Esophagus muscularis mucosa (tissue), 4 donors: ENCODE measurements around the gene TWIST1. TPM values are rescaled to one million over a fixed set of nuclear protein-coding genes. Genes with fewer than 3 reads are reported as not detected.

Experiments used
- DNase-seq: peaks from one replicate; pipeline ENCODE4 v3.0.0-alpha.2; 2017; ENCODE audit errors: extremely low spot score
- H3K27ac ChIP-seq, 4 donors: fragments of 200-600 bp; sonication (generic); replicated peaks in 1 of 4; 1 replicate in 3 of 4; 2 replicates in 1 of 4; pipeline ENCODE4 v1.5.1; 2016 to 2019; ENCODE audit warnings: mild to moderate bottlenecking in 1 of 4
- H3K27me3 ChIP-seq, 4 donors: fragments of 200-600 bp; sonication (generic); one replicate each; pipeline versions ENCODE4 v1.5.1 to v1.6.0; 2016 to 2019
- H3K36me3 ChIP-seq, 4 donors: fragments of 200-600 bp; sonication (generic); one replicate each; pipeline ENCODE4 v1.5.1; 2016 to 2019
- H3K4me1 ChIP-seq, 4 donors: fragments of 200-600 bp; sonication (generic); one replicate each; pipeline ENCODE4 v1.5.1; 2016 to 2019
- H3K4me3 ChIP-seq, 4 donors: fragments of 200-600 bp; sonication (generic); 1 replicate in 2 of 4; 2 replicates in 2 of 4; pipeline ENCODE4 v1.5.1; 2016 to 2019; ENCODE audit warnings: mild to moderate bottlenecking in 4 of 4, moderate library complexity in 1 of 4
- H3K9me3 ChIP-seq, 4 donors: fragments of 200-600 bp; sonication (generic); 1 replicate in 3 of 4; 2 replicates in 1 of 4; pipeline ENCODE4 v1.5.1; 2016 to 2019
- CTCF ChIP-seq, 3 experiments: fragments of 200-600 bp in 2 of 3; fragments of 450-650 bp in 1 of 3; sonication (generic) in 2 of 3; IDR thresholded peaks; one replicate each; pipeline ENCODE4 v1.5.1; 2017 to 2019; ENCODE audit warnings: antibody characterized with exemption in 3 of 3, mild to moderate bottlenecking in 2 of 3, moderate library complexity in 1 of 3
- EP300 ChIP-seq: sonication (generic); formaldehyde crosslinking; IDR thresholded peaks from one replicate; pipeline ENCODE4 v1.6.1; 2017; ENCODE audit warnings: antibody characterized with exemption
- POLR2A ChIP-seq: fragments of 450-650 bp; IDR thresholded peaks from one replicate; pipeline ENCODE4 v1.6.1; 2017; ENCODE audit warnings: antibody characterized with exemption, moderate library complexity, mild to moderate bottlenecking, low read depth
- POLR2AphosphoS5 ChIP-seq, 2 donors: sonication (generic); formaldehyde crosslinking; IDR thresholded peaks; one replicate each; pipeline ENCODE4 v1.6.1; 2017; ENCODE audit warnings: antibody characterized with exemption in 2 of 2
- WGBS: methylation state at CpG from one replicate; pipeline ENCODE4 v1.1.5; 2018; 5-methylcytosine and 5-hydroxymethylcytosine counted together
- intact Hi-C: fragments of 100-400 bp; cut with DNase I; formaldehyde crosslinking; loops from one replicate; pipeline ENCODE4 v1.15.1; 2023
- total RNA-seq, 4 donors: library from RNA; depleted of rRNA; stranded (reverse); fragments of >200 nt; gene quantifications; one replicate each; pipeline versions ENCODE4 v1.1.0 to v1.2.1, GENCODE V29; 2016

TWIST1 gene
- total RNA-seq, 4 donors from 2014 or later: 15.6 to 18.3 (median 16.1) TPM

- no peak for DNase-seq
- Histone ChIP-seq H3K4me1 (peaks cover 16 to 35% (median 28%) of the 10 kb centered on the region in 4 donors), H3K9me3 (no peaks in the 10 kb centered on the region), H3K27me3 (peaks cover 0 to 52% (median 8%) of the 10 kb centered on the region in 4 donors), H3K36me3 (no peaks in the 10 kb centered on the region), H3K4me3 (no peak overlapping the region), H3K27ac (no peak overlapping the region)
- WGBS: 64% methylated on average over 8 of the region's 8 CpGs
- intact Hi-C loops: no loop called here
- TF ChIP-seq CTCF (IDR thresholded peaks at IDR 0.05) (no peak), POLR2AphosphoS5 (IDR thresholded peaks at IDR 0.05) (no peak)
Measured at GRCh38 chr7:19119372-19119771, 1.9 kb upstream of the TWIST1 start.

GRCh38 chr7:19118636-19119371 is 1.4 kb upstream of the TWIST1 start:
- Histone ChIP-seq H3K4me1 (peaks cover 16 to 38% (median 29%) of the 10 kb centered on the region in 4 donors), H3K4me3 (peak overlapping the region in 3 of 4 donors; percentile 71 to 89 (median 76)), H3K9me3 (no peaks in the 10 kb centered on the region), H3K27ac (peak overlapping the region; percentile 78 to 87 (median 84)), H3K36me3 (no peaks in the 10 kb centered on the region), H3K27me3 (peaks cover 0 to 53% (median 8%) of the 10 kb centered on the region in 4 donors)
- no peak for DNase-seq
- intact Hi-C loops: no loop called here
- TF ChIP-seq POLR2AphosphoS5 (IDR thresholded peaks at IDR 0.05) (no peak), CTCF (IDR thresholded peaks at IDR 0.05) (no peak), EP300 (no peak), POLR2A (no peak)
- WGBS: 51% methylated on average over 28 of the region's 28 CpGs

GRCh38 chr7:19117870-19118608 is 603 bp upstream of the TWIST1 start:
- DNase-seq: no peak
- peak overlapping the region; percentile 78 to 87 (median 84) for H3K27ac ChIP-seq
- peaks cover 16 to 40% (median 32%) of the 10 kb centered on the region in 4 donors for H3K4me1 ChIP-seq
- intact Hi-C loops: no loop called here
- H3K36me3 ChIP-seq: no peaks in the 10 kb centered on the region
- peak overlapping the region; percentile 59 to 89 (median 74) for H3K4me3 ChIP-seq
- H3K9me3 ChIP-seq: no peaks in the 10 kb centered on the region
- WGBS: 7% methylated on average over 8 of the region's 51 CpGs
- TF ChIP-seq EP300 (no peak), POLR2AphosphoS5 (IDR thresholded peaks at IDR 0.05) (no peak), POLR2A (no peak), CTCF (IDR thresholded peaks at IDR 0.05) (no peak)
- H3K27me3 ChIP-seq: peaks cover 0 to 59% (median 8%) of the 10 kb centered on the region in 4 donors

GRCh38 chr7:19116121-19117090 is 1.0 kb downstream of the TWIST1 start:
- intact Hi-C loops: no loop called here
- Histone ChIP-seq H3K36me3 (no peaks in the 10 kb centered on the region), H3K4me1 (peaks cover 16 to 49% (median 45%) of the 10 kb centered on the region in 4 donors), H3K9me3 (no peaks in the 10 kb centered on the region), H3K27ac (peak overlapping the region; percentile 78 to 87 (median 84)), H3K4me3 (peak overlapping the region; percentile 59 to 89 (median 74)), H3K27me3 (peaks cover 0 to 76% (median 11%) of the 10 kb centered on the region in 4 donors)
- no peak for DNase-seq
- 1% methylated on average over 14 of the region's 70 CpGs for WGBS
- no peak for TF ChIP-seq CTCF (IDR thresholded peaks at IDR 0.05)
- no peak for TF ChIP-seq EP300
- no peak for TF ChIP-seq POLR2A
- no peak for TF ChIP-seq POLR2AphosphoS5 (IDR thresholded peaks at IDR 0.05)
